ENCODE measurements around the gene COL5A1.
A peak's percentile ranks its signal among the peaks of the same experiment; 100 is the strongest.
"Not testable (repeated sequence)": the region's sequence is repeated elsewhere in the genome, so short reads cannot be mapped to it uniquely, and the experiment has no call there.

Gene COL5A1

DNA sequence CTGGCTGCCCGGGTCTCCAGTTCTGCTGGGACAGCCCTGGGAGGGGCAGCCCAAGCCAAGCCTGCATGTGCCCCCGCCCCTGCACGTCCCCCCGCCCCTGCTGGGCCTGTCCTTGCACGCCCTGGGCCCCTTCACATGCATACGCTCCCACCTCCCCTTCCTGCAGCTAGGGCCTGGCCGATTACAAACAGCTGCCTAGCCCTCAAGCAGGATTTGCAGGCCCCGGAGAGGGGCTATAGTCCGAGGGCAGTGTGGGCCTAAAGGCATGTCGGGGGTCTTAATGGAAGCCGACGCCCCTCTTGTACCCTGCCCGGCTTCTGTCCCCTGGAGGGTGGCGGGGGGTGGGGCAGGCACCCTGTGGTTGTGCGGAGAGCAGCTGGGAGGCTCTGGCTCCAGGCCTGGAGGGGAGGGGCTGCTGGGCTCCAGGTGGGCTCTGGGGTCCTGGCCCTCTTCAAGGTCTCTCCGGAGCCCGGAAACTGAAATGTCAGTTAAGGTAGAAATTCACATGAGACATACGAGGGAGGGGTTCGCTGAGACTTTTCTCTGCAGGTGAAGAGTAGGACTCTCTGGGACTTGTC, 16.9 kb downstream of the COL5A1 start:
- no peak for DNase-seq

DNA sequence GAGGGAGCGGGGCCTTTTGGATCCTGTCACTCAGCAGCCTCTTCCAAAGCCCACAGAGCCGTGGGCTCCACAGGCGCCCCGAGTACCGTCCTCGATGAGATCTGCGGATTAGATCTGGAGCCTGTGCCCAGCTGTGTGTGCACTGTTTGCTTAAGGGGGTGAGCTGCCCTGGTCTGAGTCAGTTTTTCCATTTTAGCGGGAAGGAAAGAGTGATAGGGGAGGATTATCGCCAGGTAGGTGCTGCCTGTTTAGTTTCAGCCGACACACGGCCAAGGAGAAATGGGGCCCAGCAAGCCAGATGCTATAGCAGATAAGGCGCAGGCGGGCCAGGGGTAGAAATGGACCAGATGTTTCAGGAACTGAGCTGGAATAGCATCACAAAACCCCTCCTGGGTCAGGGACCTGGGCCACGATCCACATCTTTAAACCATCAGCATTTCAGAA, 18.1 kb downstream of the COL5A1 start:
- DNase-seq: no peak

- peak in 1 of 2 donors; percentile 20 for DNase-seq
Measured at GRCh38 chr9:134660407-134660806, 18.8 kb downstream of the COL5A1 start.

GRCh38 chr9:134661299-134661698, 19.7 kb downstream of the COL5A1 start:
- DNase-seq: no peak

- DNase-seq: no peak
Measured at GRCh38 chr9:134661791-134662142, 20.2 kb downstream of the COL5A1 start.

DNA sequence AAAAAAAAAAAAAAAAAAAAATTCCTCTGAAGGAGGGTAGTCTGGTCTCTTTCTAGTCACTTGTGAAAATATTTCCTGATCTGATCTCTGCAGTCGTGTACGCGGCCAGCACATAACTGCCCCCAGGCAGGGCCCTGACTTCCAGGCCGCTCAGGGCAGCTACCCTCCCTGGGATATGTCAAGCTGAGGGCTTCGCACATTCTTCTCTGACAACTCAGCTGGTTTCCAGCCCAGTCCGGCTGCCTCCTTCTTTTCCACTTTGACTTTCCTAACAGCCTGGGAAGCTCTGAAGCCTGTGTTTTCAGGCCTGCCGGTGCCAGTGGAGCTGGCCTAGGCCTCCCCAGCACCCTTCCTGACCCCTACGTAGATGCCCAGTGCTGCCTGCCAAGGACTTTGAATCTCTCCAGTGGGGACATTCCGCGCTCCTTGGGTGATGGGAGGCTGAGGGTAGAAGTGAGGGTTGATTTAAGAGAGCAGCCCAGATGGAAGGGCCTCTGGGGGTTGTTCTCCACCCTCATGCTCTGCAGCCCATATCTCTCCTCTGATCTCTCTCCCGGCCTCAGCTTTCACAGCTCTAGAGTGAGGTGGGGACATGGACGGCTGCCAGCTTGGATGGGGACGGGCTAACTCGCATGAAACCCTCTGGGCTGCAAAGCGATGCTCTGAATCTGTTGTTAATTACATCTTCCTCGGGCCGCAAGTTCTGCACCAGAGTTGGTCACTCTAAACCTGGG, 20.7 kb downstream of the COL5A1 start:
- DNase-seq: no peak

GRCh38 chr9:134663084-134663483, 21.5 kb downstream of the COL5A1 start:
- DNase-seq: no peak

DNA sequence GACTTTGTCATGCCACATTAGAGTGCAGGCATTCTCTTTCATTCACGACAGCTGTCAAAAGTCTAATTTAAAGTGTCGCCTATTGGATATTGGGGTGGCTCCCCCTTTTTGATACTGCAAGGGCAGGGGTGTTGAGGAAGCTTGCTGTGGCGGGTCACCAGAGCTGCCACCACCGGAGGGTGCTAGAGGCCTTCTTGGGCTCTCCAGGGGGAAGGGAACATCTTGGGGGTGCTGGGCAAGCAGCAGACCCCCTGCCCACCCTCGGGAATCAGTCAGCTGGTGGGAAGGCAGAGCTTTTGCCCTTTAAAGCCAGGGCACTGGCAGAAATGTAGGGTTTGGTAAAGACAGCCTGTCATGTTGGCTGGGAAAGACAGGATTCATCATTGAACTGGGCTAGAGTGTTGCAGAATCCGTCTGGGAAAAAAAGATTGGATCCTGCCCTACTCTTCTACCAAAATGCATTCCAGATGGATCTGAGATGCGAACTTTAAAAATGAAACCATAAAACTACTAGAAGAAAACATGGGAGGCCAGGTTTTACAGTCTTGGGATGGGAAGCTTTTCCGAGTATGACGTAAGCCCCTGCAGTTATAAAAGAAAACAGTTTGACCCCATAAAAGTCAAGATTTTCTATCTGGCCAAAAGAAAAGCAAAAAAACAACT, 22.3 kb downstream of the COL5A1 start:
- no peak for DNase-seq

DNA sequence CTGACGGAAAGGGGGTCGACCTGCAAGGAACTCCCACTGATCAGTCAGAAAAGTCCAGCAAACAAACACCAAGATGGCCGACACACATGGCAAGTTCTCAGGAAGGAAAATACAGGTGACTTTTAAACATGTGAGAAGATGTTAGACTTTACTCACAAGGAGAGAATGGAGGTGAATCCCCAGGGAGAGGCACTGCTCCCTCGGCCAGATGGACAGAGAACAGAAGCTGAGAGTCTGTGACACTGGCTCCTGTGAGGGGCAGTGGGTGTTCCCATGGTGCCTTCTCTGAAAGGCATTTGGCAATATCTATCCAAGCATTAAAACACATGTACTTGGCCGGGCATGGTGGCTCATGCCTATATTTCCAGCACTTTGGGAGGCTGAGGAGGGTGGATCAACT, 22.8 kb downstream of the COL5A1 start:
- no peak for DNase-seq

- no peak for DNase-seq
Measured at GRCh38 chr9:134666208-134666607, 24.6 kb downstream of the COL5A1 start.

- no peak for DNase-seq
Measured at GRCh38 chr9:134666831-134667230, 25.2 kb downstream of the COL5A1 start.

GRCh38 chr9:134668977-134669376, 27.4 kb downstream of the COL5A1 start:
- DNase-seq: not testable (repeated sequence)

- DNase-seq: no peak
Measured at GRCh38 chr9:134669399-134669955, 27.9 kb downstream of the COL5A1 start.

DNA sequence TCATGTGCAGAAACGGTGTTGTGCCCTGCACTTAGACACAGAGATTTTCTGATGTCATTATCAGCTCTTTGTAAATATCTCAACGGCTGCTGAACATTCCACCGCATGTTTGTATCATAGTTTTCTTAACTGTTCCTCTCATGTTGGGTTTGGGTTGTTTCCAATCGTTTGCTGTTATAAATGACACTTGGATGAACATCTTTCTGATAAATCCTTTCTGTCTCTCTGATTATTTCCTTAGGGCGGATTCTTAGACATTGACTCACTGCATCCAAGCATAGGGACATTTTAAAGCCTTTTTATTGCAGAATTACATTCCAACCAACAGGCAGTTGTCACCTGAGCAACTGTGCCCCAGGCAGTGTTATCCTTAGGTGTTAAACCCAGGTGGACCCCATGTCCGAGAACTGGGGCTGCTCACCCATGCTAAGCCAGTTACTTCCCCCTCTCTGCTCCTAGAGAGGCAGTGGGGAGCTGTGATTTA, 28.5 kb downstream of the COL5A1 start:
- DNase-seq: no peak

DNA sequence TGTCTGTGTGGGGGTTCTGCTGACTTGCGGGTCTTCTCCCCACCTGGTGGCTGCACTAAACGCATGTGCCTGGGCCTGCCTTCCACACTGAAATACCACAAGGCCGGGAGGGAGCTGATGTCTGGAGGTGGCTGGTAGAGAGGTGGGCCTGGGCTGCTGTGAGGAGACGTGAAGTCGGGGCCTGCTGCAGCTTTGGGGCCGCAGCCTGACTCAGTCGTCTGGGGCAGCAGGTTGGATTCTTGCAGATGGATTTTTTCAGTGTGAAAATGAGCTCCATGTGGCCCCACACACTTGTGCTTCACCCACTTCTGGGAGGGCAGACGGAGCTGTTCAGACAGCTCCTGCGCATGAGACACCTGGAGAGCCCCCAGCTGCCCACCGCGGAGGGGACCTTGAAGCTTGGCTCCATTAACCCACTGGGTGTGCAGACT, 29.3 kb downstream of the COL5A1 start:
- no peak for DNase-seq

- DNase-seq: no peak
Measured at GRCh38 chr9:134671341-134672113, 29.9 kb downstream of the COL5A1 start.

- no peak for DNase-seq
Measured at GRCh38 chr9:134676361-134676760, 34.8 kb downstream of the COL5A1 start.

- no peak for DNase-seq
Measured at GRCh38 chr9:134676886-134677285, 35.3 kb downstream of the COL5A1 start.

DNA sequence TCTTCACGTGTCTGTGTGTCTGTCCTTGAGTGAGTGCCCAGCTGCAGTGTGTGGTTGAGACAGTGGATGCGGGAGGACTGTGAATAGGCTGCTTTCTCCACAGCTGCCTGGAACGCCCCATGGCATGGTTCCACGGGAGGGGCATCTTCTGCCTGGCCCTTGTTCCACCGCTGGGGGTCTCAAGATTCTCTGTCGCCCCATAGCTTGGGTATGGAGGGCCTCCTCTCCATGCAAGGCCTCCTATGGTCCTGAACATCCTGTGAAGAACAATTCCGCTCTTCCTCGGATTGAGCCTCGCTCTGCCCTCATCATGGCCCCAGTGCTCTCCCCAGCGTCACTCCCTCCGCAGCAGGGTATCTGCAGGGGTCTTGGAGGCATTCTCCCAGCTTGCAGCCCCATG, 36.1 kb downstream of the COL5A1 start:
- DNase-seq: no peak

DNA sequence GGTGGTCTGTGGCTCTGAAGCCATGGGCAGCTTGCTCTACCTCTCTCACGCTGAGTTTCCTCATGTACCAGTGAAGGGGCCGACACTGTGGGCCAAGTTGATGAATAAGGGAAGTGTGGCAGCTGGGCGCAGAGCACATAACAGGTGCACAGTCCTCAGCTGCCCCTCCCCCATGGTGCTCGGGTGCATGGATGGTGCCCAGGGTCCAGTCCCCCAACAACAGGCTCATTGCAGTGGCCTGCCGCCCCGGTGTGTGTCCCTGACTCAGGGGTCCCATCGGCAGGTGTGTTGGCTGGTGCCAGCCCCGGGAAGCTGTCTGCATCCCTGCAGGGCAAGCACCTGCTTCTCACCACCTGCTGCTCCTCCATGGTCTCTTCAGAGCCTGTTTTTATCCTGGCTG, 36.6 kb downstream of the COL5A1 start:
- DNase-seq: no peak

DNA sequence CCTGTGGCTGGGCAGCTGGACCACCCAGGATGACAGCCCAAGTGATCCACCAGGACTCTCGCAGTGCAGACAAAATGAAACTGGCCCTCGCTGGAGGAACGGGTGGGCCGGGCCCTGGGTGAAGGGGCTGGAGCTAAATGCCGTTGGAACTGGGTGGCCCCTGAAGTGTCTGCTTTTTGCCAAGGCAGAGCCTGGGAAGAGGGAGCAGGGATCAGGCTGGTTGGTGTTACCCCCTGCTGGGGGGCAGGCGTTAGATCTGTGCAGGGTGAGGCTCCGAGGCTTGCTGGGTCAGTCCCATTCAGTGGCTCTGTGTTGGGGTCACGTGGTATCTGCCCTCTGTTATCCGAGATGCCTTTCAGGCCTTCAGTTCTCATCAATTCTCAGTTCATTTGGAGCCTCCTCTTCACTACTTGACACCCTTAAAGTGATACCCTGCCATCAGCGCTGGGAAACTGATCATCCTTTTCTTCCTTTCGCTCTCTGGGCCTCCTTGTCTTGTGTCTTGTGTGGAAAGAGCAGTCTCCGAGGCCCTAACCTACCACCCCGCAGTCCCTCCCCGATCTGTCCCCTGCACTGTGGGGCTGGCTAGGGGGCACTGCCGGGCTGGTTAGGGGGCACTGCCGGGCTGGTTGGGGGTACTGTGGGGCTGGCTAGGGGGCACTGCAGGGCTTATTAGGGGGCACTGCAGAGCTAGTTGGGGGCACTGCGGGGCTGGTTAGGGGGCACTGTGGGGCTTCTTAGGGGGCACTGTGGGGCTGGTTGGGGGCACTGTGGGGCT, 37.3 kb downstream of the COL5A1 start:
- no peak for DNase-seq
